ENCODE results near the gene HRK. TPM values are rescaled to one million over a fixed set of nuclear protein-coding genes. Genes with fewer than 3 reads are reported as not detected.

Gene HRK
- total RNA-seq, 1 experiment from 2014 or later: 1.2 TPM

DNA sequence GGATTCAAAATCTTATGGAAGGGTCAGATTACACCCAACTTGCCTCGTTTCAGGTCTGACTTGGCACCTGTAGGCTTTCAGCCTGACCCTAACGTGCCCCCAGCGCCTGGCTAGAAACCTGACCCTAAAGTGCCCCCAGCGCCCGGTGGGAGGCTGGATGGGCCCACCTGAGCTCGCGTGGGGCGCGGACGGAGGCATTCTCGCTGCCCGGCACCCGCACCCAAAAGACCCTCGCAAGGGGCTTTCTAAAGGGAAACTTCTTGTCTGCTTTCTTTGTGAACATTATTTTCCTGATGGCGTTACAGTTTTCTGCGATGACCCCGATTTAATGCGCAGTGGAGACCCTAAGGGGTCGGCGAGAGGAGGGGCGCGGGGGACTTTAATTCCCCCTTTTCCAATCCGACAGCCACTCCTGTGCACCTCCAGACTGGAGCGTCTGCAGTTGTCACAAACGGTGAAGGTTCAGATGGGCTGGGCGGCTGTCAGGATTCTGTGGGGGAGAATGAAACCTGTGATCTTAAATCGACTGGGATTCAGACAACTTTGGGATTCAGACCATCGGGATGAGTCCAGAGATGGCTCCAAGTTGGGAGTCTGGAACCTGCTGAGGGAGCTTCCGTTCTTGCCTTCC, 751 bp upstream of the HRK start:
- Histone ChIP-seq H3K79me2 (ENCODE audit: low read length) (no peaks in the 10 kb centered on the region), H3K27me3 (ENCODE audit: low read length) (peaks cover 2% of the 10 kb centered on the region; the same call in 1 of the 2 replicates), H4K20me1 (ENCODE audit: insufficient read depth, low read depth, low read length) (no peaks in the 10 kb centered on the region), H3K9me3 (ENCODE audit: low read length) (no peaks in the 10 kb centered on the region), H3K27ac (ENCODE audit: low read length) (no peak overlapping the region), H3K9me2 (replicated peaks; ENCODE audit: insufficient read depth, low read length) (no peaks in the 10 kb centered on the region), H3K36me3 (ENCODE audit: insufficient read depth, low read length) (no peaks in the 10 kb centered on the region), H3K4me2 (ENCODE audit: low read depth, low read length, poor library complexity, severe bottlenecking) (peak overlapping the region; percentile 77), H3K9ac (ENCODE audit: low read length) (peak overlapping the region; percentile 60), H3K4me1 (ENCODE audit: low read length) (peaks cover 31% of the 10 kb centered on the region), H3K4me3 (ENCODE audit: low read length) (peak overlapping the region; percentile 65; the same call in 1 of the 2 replicates), H2AFZ (ENCODE audit: low read length) (peak overlapping the region; percentile 77)
- DNase-seq: no peak

DNA sequence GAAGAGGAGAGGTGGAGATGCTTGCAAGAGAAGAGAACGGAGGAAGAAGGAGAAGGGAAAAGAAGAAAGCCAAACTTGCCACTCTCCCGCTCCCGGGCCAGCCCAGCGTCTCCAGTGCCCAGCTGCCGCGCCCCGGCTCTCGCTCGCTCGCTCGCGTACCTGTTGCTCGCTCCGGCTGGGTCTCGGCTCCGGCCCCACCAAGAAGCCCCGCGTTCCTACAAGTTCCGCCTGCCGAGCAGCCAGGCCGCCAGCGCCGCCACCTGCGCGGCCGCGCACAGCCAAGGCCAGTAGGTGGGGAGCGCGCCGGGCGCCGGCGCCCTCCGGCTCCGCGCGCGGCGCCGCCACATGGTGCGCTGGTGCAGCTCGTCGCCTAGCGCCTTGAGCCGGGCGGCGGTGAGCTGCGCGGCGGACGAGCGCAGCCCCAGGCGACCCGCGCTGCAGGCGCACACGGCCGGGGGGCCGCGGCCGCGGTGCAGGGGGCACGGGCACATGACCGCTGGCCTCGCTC, 370 bp downstream of the HRK start:
- H3K4me1 ChIP-seq (ENCODE audit: low read length): peaks cover 31% of the 10 kb centered on the region
- H3K27ac ChIP-seq (ENCODE audit: low read length): no peak overlapping the region
- H3K9me3 ChIP-seq (ENCODE audit: low read length): no peaks in the 10 kb centered on the region
- no peaks in the 10 kb centered on the region for H3K36me3 ChIP-seq (ENCODE audit: insufficient read depth, low read length)
- H3K79me2 ChIP-seq (ENCODE audit: low read length): no peaks in the 10 kb centered on the region
- H3K4me2 ChIP-seq (ENCODE audit: low read depth, low read length, poor library complexity, severe bottlenecking): peak overlapping the region; percentile 77
- peak overlapping the region; percentile 40; the same call in 1 of the 2 replicates for H2AFZ ChIP-seq (ENCODE audit: low read length)
- peak overlapping the region; percentile 65 for H3K4me3 ChIP-seq (ENCODE audit: low read length)
- no peaks in the 10 kb centered on the region for H3K9me2 ChIP-seq (replicated peaks; ENCODE audit: insufficient read depth, low read length)
- peak; percentile 92 for DNase-seq
- H3K27me3 ChIP-seq (ENCODE audit: low read length): peaks cover 2% of the 10 kb centered on the region; the same call in 1 of the 2 replicates
- H3K9ac ChIP-seq (ENCODE audit: low read length): peak overlapping the region; percentile 61
- H4K20me1 ChIP-seq (ENCODE audit: insufficient read depth, low read depth, low read length): no peaks in the 10 kb centered on the region

DNA sequence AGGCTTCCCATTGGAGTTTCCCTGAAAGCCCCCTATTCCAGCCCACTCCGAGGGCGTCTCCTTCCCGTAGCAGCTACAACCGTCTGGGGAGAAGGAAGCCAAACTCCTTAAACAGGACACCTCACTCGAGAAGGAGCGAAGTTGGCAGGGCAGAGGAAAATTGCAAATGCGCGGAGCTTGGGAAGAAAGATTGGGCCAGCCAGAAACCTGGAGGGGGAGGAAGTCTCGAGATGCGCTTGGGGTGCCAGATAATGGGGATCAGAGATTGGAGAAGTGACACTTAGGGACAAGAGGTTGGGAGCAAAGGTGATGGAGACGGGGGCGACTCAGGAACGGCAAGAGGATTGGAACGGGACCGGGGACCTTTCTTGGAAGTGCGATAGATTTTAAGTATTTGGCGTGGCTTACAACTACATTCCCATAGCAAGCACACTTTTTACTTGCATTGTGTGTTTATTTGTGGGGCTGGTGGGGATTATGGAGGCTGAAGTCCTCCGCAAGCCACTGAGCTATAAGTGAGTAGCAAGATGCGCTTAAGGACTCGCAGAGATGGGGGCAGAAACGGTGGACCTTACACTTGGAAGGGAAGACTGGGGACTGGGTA, 926 bp downstream of the HRK start:
- H3K4me1 ChIP-seq (ENCODE audit: low read length): peaks cover 31% of the 10 kb centered on the region
- H3K79me2 ChIP-seq (ENCODE audit: low read length): no peaks in the 10 kb centered on the region
- DNase-seq: no peak
- H3K27ac ChIP-seq (ENCODE audit: low read length): no peak overlapping the region
- peaks cover 2% of the 10 kb centered on the region; the same call in 1 of the 2 replicates for H3K27me3 ChIP-seq (ENCODE audit: low read length)
- no peaks in the 10 kb centered on the region for H3K9me2 ChIP-seq (replicated peaks; ENCODE audit: insufficient read depth, low read length)
- peak overlapping the region; percentile 65 for H3K4me3 ChIP-seq (ENCODE audit: low read length)
- peak overlapping the region; percentile 40; the same call in 1 of the 2 replicates for H2AFZ ChIP-seq (ENCODE audit: low read length)
- H3K9me3 ChIP-seq (ENCODE audit: low read length): no peaks in the 10 kb centered on the region
- H3K36me3 ChIP-seq (ENCODE audit: insufficient read depth, low read length): no peaks in the 10 kb centered on the region
- H4K20me1 ChIP-seq (ENCODE audit: insufficient read depth, low read depth, low read length): no peaks in the 10 kb centered on the region
- H3K9ac ChIP-seq (ENCODE audit: low read length): peak overlapping the region; percentile 61
- H3K4me2 ChIP-seq (ENCODE audit: low read depth, low read length, poor library complexity, severe bottlenecking): peak overlapping the region; percentile 77

DNA sequence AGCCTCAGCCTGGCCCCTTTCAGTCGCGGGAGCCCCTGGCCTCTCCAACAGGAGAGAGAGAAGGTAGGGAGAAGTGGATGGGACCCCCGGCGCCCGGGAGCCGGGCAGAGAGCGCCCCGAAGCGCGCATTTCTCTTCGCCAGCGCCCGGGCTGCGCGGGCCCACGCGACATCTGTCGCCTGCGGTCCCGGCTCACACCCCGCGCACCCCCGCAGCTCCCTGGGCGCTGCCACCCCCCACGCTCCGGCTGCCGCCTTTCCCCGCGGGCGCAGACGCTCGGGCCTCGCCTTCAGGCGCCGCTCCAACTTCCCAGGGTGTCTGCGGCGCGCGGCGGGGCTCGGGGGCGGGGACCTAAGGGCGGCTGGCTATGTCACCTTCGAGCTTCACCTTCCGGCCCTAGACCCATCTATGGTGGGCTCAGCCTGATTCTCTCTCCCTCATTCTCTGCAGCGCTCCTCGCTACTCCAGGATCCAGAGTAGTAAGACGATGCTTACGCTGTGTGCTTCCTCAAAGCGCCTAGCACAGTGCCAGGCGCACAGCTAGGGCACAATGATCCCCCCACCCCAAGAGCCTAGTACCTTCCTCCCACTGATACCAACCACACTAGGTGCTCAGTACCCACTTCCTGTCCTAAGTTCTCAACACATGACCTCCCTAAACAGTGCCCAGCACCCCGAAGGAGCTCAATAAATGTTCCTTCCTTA, 1.6 kb downstream of the HRK start:
- H3K27ac ChIP-seq (ENCODE audit: low read length): no peak overlapping the region
- no peak for DNase-seq

DNA sequence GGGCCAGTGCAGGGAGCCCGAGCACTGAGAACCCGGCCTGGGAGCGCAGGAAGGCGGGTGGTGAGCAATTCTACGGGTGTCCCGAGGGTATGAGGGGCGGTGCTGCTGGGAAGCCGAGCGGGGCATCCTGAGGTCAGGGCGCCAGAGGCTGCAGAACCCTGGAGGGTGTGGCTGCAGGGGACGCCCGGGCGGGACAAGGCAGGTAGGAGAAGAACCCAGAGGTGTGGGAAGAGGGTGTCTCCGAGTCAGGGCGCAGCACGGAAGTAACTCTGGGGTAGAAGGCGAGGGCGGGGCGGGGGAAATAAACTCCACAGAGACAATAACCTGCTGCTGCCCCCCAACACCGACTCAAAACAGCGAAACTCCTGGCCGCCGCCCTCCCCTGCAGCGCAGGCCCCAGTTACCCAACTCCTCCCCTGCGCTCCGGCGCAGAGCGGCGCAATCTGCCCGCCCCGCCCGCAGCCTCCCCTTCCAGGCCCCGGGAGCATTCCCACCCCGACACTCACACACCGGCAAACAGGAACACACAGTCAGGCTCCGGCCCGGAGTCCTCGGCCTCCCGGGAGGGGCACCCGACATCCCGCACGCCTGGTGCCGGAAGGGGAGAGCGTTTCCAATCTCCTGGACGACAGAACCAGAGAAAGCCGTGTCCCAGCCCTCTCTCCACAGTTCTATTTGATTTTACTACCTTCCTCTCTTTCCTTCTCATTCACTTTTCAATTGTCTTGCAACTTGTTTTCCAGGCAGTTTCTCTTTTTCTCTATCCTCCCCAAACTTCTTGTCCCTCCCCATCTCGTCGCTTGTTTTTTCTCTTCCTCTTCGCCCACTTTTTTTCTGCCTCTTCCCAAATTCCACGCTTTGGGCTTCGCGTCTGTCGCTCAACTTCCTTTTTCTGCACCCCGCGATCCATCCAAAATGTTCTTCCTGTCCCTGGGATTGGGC, 2.4 kb downstream of the HRK start:
- Histone ChIP-seq H3K4me3 (ENCODE audit: low read length) (peak overlapping the region; percentile 65), H3K27me3 (ENCODE audit: low read length) (peaks cover 2% of the 10 kb centered on the region; the same call in 1 of the 2 replicates), H3K4me1 (ENCODE audit: low read length) (peaks cover 31% of the 10 kb centered on the region), H3K9me3 (ENCODE audit: low read length) (no peaks in the 10 kb centered on the region), H3K9me2 (replicated peaks; ENCODE audit: insufficient read depth, low read length) (no peaks in the 10 kb centered on the region), H4K20me1 (ENCODE audit: insufficient read depth, low read depth, low read length) (no peaks in the 10 kb centered on the region), H3K27ac (ENCODE audit: low read length) (no peak overlapping the region), H2AFZ (ENCODE audit: low read length) (0 out of 2 replicates have a peak overlapping the region, but pooled peaks have one; percentile 48), H3K9ac (ENCODE audit: low read length) (peak overlapping the region; percentile 51), H3K4me2 (ENCODE audit: low read depth, low read length, poor library complexity, severe bottlenecking) (peak overlapping the region; percentile 77), H3K36me3 (ENCODE audit: insufficient read depth, low read length) (no peaks in the 10 kb centered on the region), H3K79me2 (ENCODE audit: low read length) (no peaks in the 10 kb centered on the region)
- DNase-seq: no peak

More for the DNA sequence above, 1.6 kb downstream of the HRK start:
- Histone ChIP-seq H2AFZ (ENCODE audit: low read length) (no peak overlapping the region; the same call in 1 of the 2 replicates), H3K36me3 (ENCODE audit: insufficient read depth, low read length) (no peaks in the 10 kb centered on the region), H3K4me1 (ENCODE audit: low read length) (peaks cover 31% of the 10 kb centered on the region), H3K4me2 (ENCODE audit: low read depth, low read length, poor library complexity, severe bottlenecking) (peak overlapping the region; percentile 77), H3K9me3 (ENCODE audit: low read length) (no peaks in the 10 kb centered on the region), H3K27me3 (ENCODE audit: low read length) (peaks cover 2% of the 10 kb centered on the region; the same call in 1 of the 2 replicates), H4K20me1 (ENCODE audit: insufficient read depth, low read depth, low read length) (no peaks in the 10 kb centered on the region), H3K4me3 (ENCODE audit: low read length) (peak overlapping the region; percentile 65), H3K79me2 (ENCODE audit: low read length) (no peaks in the 10 kb centered on the region), H3K9me2 (replicated peaks; ENCODE audit: insufficient read depth, low read length) (no peaks in the 10 kb centered on the region), H3K9ac (ENCODE audit: low read length) (peak overlapping the region; percentile 61)

DNA sequence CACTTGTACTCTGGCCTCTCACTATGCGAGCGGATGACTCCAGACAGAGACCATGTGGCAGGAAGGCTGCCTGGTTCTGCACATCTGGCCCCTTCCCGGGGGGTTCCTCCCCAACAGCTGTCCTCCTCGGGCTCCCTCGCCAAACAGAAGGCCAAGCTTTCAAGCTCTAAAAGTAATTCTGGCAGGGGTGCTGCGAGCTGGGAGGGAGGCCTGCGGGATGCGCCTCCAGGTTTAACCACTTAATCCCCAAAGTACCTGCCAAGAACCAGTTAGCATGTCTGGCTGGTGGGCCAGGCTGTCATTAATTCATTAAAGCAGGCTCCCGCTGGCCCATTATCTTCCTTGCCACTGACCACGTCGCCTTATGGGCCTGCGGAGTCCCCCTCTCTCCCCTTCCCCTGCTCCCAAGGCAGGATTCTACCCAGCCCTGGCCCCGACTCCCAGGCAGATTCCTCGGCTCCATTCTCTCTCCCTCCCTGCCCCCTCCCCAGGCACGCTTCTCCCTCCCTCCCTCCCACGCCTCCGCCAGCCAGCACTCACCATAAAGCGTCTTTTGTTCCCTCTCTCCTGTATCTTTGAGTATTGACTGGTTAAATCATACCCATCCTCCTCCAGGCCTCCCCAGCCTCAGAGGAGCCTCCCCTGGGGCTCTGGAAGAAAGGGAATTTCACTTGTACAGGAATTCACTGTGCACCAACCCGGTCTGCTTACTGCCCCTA, 4.9 kb downstream of the HRK start:
- Histone ChIP-seq H3K4me3 (ENCODE audit: low read length) (no peak overlapping the region), H4K20me1 (ENCODE audit: insufficient read depth, low read depth, low read length) (no peaks in the 10 kb centered on the region), H3K79me2 (ENCODE audit: low read length) (no peaks in the 10 kb centered on the region), H3K9ac (ENCODE audit: low read length) (no peak overlapping the region), H3K4me2 (ENCODE audit: low read depth, low read length, poor library complexity, severe bottlenecking) (no peak overlapping the region), H3K9me3 (ENCODE audit: low read length) (no peaks in the 10 kb centered on the region), H3K4me1 (ENCODE audit: low read length) (peaks cover 23% of the 10 kb centered on the region), H3K9me2 (replicated peaks; ENCODE audit: insufficient read depth, low read length) (no peaks in the 10 kb centered on the region), H3K27ac (ENCODE audit: low read length) (no peak overlapping the region), H3K36me3 (ENCODE audit: insufficient read depth, low read length) (no peaks in the 10 kb centered on the region), H2AFZ (ENCODE audit: low read length) (no peak overlapping the region), H3K27me3 (ENCODE audit: low read length) (no peaks in the 10 kb centered on the region)
- no peak for DNase-seq

DNA sequence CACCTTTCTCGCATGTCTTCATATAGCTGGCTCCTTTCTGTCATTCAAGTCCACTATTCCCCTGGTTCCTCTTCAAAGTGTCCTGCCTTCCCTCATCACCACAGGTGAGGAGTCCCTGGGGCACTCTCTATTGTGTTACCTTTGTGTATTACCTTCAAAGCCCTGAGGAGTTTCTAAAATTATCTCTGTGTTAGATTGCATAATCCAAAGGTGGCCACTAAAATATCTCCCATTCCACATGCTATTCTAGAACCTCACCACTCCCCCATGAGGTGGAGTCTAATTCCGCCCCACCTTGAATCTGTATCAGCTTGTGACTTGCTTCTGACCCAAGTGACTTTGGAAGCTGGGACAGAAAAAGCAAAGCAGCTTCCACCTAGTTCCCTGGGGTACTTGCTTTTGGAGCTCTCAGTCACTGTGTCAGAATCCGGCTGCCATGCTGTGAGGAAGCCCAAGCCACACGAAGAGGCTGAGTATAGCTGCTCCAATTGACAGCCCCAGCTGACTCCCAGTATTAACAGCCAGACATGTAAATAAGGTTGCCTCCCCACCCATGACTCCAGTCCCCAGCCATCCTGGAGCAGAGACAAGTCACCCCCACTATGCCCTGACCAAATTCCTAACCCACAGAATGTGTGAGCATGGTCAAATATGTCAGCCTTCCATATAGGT, 6.8 kb downstream of the HRK start:
- Histone ChIP-seq H3K9me3 (ENCODE audit: low read length) (no peaks in the 10 kb centered on the region), H3K4me1 (ENCODE audit: low read length) (peaks cover 11% of the 10 kb centered on the region), H2AFZ (ENCODE audit: low read length) (no peak overlapping the region), H4K20me1 (ENCODE audit: insufficient read depth, low read depth, low read length) (no peaks in the 10 kb centered on the region), H3K4me3 (ENCODE audit: low read length) (no peak overlapping the region), H3K27me3 (ENCODE audit: low read length) (no peaks in the 10 kb centered on the region), H3K79me2 (ENCODE audit: low read length) (no peaks in the 10 kb centered on the region), H3K9ac (ENCODE audit: low read length) (no peak overlapping the region), H3K36me3 (ENCODE audit: insufficient read depth, low read length) (no peaks in the 10 kb centered on the region), H3K9me2 (replicated peaks; ENCODE audit: insufficient read depth, low read length) (no peaks in the 10 kb centered on the region), H3K27ac (ENCODE audit: low read length) (no peak overlapping the region), H3K4me2 (ENCODE audit: low read depth, low read length, poor library complexity, severe bottlenecking) (no peak overlapping the region)
- DNase-seq: no peak
